Measurements from ENCODE around the gene DOK3.

DNA sequence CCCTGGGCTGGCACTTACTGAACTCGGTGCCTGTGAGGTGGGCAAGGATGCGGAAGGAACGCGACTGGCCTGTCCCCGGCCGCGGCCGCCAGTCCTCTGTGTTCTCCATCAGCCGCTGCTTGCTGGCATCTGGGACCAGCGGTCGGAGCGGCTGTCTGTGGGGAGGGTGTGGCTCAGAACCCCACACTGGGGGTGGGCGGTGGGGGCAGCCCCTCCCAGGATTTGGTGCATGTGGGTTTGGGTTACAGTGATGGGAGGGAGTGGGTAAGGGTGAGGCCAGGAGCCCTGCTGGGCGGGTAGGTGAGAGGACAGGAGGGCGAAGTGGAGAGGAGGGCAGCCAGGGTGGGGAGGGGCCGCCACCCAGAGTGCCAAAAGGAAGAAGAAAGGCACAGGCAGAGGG, 18.6 kb downstream of the DOK3 start:
- TF ChIP-seq CTCF (IDR thresholded peaks at IDR 0.05) (no peak), POLR2A (IDR thresholded peaks at IDR 0.05) (no peak)

Measured in lower leg skin (tissue), 3 donors.